ENCODE results near the gene RYR1. TPM values are rescaled to one million over a fixed set of nuclear protein-coding genes. Genes with fewer than 3 reads are reported as not detected.

RYR1 gene
- total RNA-seq, 1 donor, result not detected

GRCh38 chr19:38538793-38539528 lies 105.5 kb downstream of the RYR1 start:
- no peak for TF ChIP-seq CTCF (IDR thresholded peaks at IDR 0.05; ENCODE audit: insufficient read depth, low read length)
- DNase-seq (ENCODE audit: low read depth), result peak; percentile 4
- H3K4me3 ChIP-seq (ENCODE audit: low read depth, low read length), result no peak overlapping the region

- TF ChIP-seq CTCF (IDR thresholded peaks at IDR 0.05; ENCODE audit: insufficient read depth, low read length), result no peak
- DNase-seq (ENCODE audit: low read depth), result no peak
- no peak overlapping the region for H3K4me3 ChIP-seq (ENCODE audit: low read depth, low read length)
Measured at GRCh38 chr19:38539751-38540150, 106.3 kb downstream of the RYR1 start.

GRCh38 chr19:38542040-38542439 lies 108.5 kb downstream of the RYR1 start:
- no peak for DNase-seq (ENCODE audit: low read depth)
- no peak overlapping the region for H3K4me3 ChIP-seq (ENCODE audit: low read depth, low read length)
- TF ChIP-seq CTCF (IDR thresholded peaks at IDR 0.05; ENCODE audit: insufficient read depth, low read length), result no peak

- peak overlapping the region; percentile 28 for H3K4me3 ChIP-seq (ENCODE audit: low read depth, low read length)
- no peak for TF ChIP-seq CTCF (IDR thresholded peaks at IDR 0.05; ENCODE audit: insufficient read depth, low read length)
- no peak for DNase-seq (ENCODE audit: low read depth)
Measured at GRCh38 chr19:38543286-38543806, 109.9 kb downstream of the RYR1 start.

GRCh38 chr19:38543807-38544568 lies 110.5 kb downstream of the RYR1 start:
- no peak for TF ChIP-seq CTCF (IDR thresholded peaks at IDR 0.05; ENCODE audit: insufficient read depth, low read length)
- peak overlapping the region; percentile 35 for H3K4me3 ChIP-seq (ENCODE audit: low read depth, low read length)
- peak; percentile 85 for DNase-seq (ENCODE audit: low read depth)

GRCh38 chr19:38544569-38545315 lies 111.3 kb downstream of the RYR1 start:
- peak; percentile 58 for TF ChIP-seq CTCF (IDR thresholded peaks at IDR 0.05; ENCODE audit: insufficient read depth, low read length)
- peak; percentile 9 for DNase-seq (ENCODE audit: low read depth)
- no peak overlapping the region for H3K4me3 ChIP-seq (ENCODE audit: low read depth, low read length)

Measured in fibroblast of the aortic adventitia (primary cell).